ENCODE results near the gene MISP3.

The MISP3 gene

DNA sequence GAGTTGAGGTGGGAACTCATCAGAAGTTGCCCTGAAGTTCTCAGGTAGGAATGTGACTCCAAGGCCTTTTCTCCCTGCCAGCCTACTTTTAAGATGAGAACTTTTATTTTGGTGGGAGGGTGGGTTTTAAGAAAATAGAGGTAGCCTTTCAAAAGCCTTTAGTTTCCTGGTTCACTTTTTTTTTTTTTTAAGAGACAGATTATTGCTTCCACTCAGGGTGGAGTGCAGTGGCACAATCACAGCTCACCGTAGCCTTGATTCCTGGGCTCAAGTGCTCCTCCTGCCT lies 10.0 kb downstream of the MISP3 start:
- Histone ChIP-seq H2AFZ (ENCODE audit: low read depth, low read length, severe bottlenecking) (no peak overlapping the region), H3K4me2 (ENCODE audit: low read depth, low read length, poor library complexity, severe bottlenecking) (no peak overlapping the region), H3K79me2 (ENCODE audit: insufficient read depth, low read length) (no peaks in the 10 kb centered on the region), H3K9me3 (ENCODE audit: insufficient read depth, low read length) (no peaks in the 10 kb centered on the region), H3K27me3 (ENCODE audit: low read length) (no peaks in the 10 kb centered on the region), H3K36me3 (ENCODE audit: low read length) (peaks cover 2% of the 10 kb centered on the region; the same call in 1 of the 2 replicates), H3K27ac (ENCODE audit: low read depth, low read length) (no peak overlapping the region), H3K9ac (ENCODE audit: low read length) (no peak overlapping the region), H3K4me3 (ENCODE audit: insufficient read depth, low read length, poor library complexity, severe bottlenecking) (no peak overlapping the region), H3K9me2 (replicated peaks; ENCODE audit: insufficient read depth, low read length) (no peaks in the 10 kb centered on the region), H4K20me1 (ENCODE audit: low read depth, low read length) (no peaks in the 10 kb centered on the region), H3F3A (ENCODE audit: insufficient read depth) (peaks cover 3% of the 10 kb centered on the region; the same call in 1 of the 2 replicates)
- TF ChIP-seq EZH2phosphoT487 (conservative IDR thresholded peaks at IDR 0.05; ENCODE audit: low read length) = no peak
- TF ChIP-seq, protein P1, sequence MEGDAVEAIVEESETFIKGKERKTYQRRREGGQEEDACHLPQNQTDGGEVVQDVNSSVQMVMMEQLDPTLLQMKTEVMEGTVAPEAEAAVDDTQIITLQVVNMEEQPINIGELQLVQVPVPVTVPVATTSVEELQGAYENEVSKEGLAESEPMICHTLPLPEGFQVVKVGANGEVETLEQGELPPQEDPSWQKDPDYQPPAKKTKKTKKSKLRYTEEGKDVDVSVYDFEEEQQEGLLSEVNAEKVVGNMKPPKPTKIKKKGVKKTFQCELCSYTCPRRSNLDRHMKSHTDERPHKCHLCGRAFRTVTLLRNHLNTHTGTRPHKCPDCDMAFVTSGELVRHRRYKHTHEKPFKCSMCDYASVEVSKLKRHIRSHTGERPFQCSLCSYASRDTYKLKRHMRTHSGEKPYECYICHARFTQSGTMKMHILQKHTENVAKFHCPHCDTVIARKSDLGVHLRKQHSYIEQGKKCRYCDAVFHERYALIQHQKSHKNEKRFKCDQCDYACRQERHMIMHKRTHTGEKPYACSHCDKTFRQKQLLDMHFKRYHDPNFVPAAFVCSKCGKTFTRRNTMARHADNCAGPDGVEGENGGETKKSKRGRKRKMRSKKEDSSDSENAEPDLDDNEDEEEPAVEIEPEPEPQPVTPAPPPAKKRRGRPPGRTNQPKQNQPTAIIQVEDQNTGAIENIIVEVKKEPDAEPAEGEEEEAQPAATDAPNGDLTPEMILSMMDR (IDR thresholded peaks at IDR 0.05; ENCODE audit: insufficient read depth, low read length, poor library complexity, severe bottlenecking) = no peak

DNA sequence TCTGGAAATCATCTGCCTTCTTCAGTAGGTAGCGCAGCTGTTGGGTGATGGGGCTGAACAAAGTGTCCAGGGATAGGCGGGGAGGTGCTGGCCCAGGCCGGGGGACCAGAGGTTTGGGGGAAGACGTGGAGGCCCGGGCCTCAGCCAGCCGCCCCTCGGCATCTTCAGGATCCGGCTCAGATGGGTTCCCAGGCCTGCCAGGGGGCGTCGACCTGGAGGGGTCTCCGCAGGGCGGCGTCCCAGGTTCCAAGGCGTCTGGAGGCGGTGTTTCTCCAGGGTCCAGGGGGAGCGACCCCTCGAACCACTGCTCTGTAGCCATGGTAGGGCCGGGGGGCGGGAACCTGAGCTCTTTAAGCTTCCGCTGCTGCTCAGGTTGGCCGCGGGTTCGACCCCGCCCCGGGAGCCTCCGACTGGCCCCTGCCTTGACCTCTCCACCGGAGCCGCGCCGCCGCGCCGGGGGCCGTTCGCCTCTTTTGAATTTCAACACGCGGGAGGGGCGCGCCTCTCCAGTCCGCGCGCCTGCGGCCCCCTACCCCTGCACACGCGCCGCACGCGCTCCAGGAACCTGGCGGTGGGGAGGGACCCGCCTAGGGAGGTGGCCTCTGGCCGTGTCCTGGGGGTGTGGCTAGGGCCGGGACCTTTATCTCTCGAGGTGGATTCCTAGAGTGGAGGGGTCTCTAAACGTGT lies 12.9 kb downstream of the MISP3 start, which contains the start of gene C19orf67:
Gene C19orf67, minus strand, starts transcription at position 475 of the 687 bp plus-strand sequence. Its CDS starts 156 bp downstream, at position 319.
- Histone ChIP-seq H3K9me3 (ENCODE audit: insufficient read depth, low read length) (no peaks in the 10 kb centered on the region), H2AFZ (ENCODE audit: low read depth, low read length, severe bottlenecking) (no peak within 1 kb of the TSS), H3K4me2 (ENCODE audit: low read depth, low read length, poor library complexity, severe bottlenecking) (no peak within 1 kb of the TSS), H3K9ac (ENCODE audit: low read length) (no peak within 1 kb of the TSS), H3K27ac (ENCODE audit: low read depth, low read length) (no peak within 1 kb of the TSS), H4K20me1 (ENCODE audit: low read depth, low read length) (no peaks in the 10 kb centered on the region), H3K27me3 (ENCODE audit: low read length) (no peaks in the 10 kb centered on the region), H3K36me3 (ENCODE audit: low read length) (peaks cover 3% of the 10 kb centered on the region; the same call in 1 of the 2 replicates), H3F3A (ENCODE audit: insufficient read depth) (peaks cover 10% of the 10 kb centered on the region; the same call in 1 of the 2 replicates), H3K9me2 (replicated peaks; ENCODE audit: insufficient read depth, low read length) (no peaks in the 10 kb centered on the region), H3K4me3 (ENCODE audit: insufficient read depth, low read length, poor library complexity, severe bottlenecking) (no peak within 1 kb of the TSS), H3K79me2 (ENCODE audit: insufficient read depth, low read length) (peaks cover 6% of the 10 kb centered on the region)
- TF ChIP-seq EZH2phosphoT487 (conservative IDR thresholded peaks at IDR 0.05; ENCODE audit: low read length) = no peak
- TF ChIP-seq, protein P1 (IDR thresholded peaks at IDR 0.05; ENCODE audit: insufficient read depth, low read length, poor library complexity, severe bottlenecking) = no peak

DNA sequence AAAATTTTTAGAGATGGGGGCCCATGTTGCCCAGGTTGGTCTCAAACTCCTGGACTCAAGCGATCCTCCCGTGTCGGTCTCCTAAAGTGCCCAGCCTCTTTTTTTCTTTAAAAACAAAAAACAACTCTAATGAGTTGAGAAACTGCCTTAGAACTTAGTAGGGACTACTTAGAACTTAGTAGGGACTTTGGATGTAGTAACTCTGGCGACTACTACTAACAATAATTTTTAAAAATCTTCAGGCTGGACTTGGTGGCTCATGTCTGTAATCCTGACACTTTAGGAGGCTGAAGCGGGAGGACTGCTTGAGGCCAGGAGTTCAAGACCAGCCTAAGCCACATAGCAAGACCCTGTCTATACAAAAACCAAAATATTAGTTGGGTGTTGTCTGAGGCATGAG lies 13.5 kb downstream of the MISP3 start:
- no peaks in the 10 kb centered on the region for H3K9me3 ChIP-seq (ENCODE audit: insufficient read depth, low read length)
- H2AFZ ChIP-seq (ENCODE audit: low read depth, low read length, severe bottlenecking) = no peak overlapping the region
- H3K27ac ChIP-seq (ENCODE audit: low read depth, low read length) = no peak overlapping the region
- H3K79me2 ChIP-seq (ENCODE audit: insufficient read depth, low read length) = peaks cover 6% of the 10 kb centered on the region
- H4K20me1 ChIP-seq (ENCODE audit: low read depth, low read length) = no peaks in the 10 kb centered on the region
- no peaks in the 10 kb centered on the region for H3K27me3 ChIP-seq (ENCODE audit: low read length)
- no peak overlapping the region for H3K9ac ChIP-seq (ENCODE audit: low read length)
- H3K36me3 ChIP-seq (ENCODE audit: low read length) = peaks cover 3% of the 10 kb centered on the region; the same call in 1 of the 2 replicates
- peaks cover 10% of the 10 kb centered on the region; the same call in 1 of the 2 replicates for H3F3A ChIP-seq (ENCODE audit: insufficient read depth)
- no peaks in the 10 kb centered on the region for H3K9me2 ChIP-seq (replicated peaks; ENCODE audit: insufficient read depth, low read length)
- no peak overlapping the region for H3K4me2 ChIP-seq (ENCODE audit: low read depth, low read length, poor library complexity, severe bottlenecking)
- H3K4me3 ChIP-seq (ENCODE audit: insufficient read depth, low read length, poor library complexity, severe bottlenecking) = no peak overlapping the region
- TF ChIP-seq EZH2phosphoT487 (conservative IDR thresholded peaks at IDR 0.05; ENCODE audit: low read length) = no peak
- TF ChIP-seq, protein P1 (IDR thresholded peaks at IDR 0.05; ENCODE audit: insufficient read depth, low read length, poor library complexity, severe bottlenecking) = no peak
